Measurements from ENCODE around the gene USP24. TPM values are rescaled to one million over a fixed set of nuclear protein-coding genes. Genes with fewer than 3 reads are reported as not detected.

Gene USP24
- total RNA-seq, 4 donors from 2014 or later: 20.9 to 58.6 (median 40.5) TPM

- TF ChIP-seq POLR2A (IDR thresholded peaks at IDR 0.05): no peak
- no peak for TF ChIP-seq CTCF (IDR thresholded peaks at IDR 0.05)
- DNase-seq (ENCODE audit: low spot score in 2 of 2): no peak
- H3K4me3 ChIP-seq (ENCODE audit: low read depth, poor library complexity, severe bottlenecking): no peak overlapping the region
- intact Hi-C loops (cut with DNase I; ENCODE audit: low total_unique reads): no loop called here
- WGBS, 2 donors: 85 to 86% methylated on average over 1 of the region's 1 CpG
These were observed 73.8 kb downstream of the USP24 start for GRCh38 chr1:55141295-55141893.

- intact Hi-C loops (cut with DNase I; ENCODE audit: low total_unique reads): no loop called here
- peak in 1 of 3 donors; percentile 31 for TF ChIP-seq CTCF (IDR thresholded peaks at IDR 0.05)
- TF ChIP-seq POLR2A (IDR thresholded peaks at IDR 0.05): no peak
- 0% methylated on average over 3 of the region's 3 CpGs for WGBS, 2 donors
- no peak overlapping the region for H3K4me3 ChIP-seq (ENCODE audit: low read depth, poor library complexity, severe bottlenecking)
- peak; percentile 83 for DNase-seq (ENCODE audit: low spot score in 2 of 2)
These were observed 74.6 kb downstream of the USP24 start for GRCh38 chr1:55140546-55140983.

- no peak for DNase-seq (ENCODE audit: low spot score in 2 of 2)
- intact Hi-C loops (cut with DNase I; ENCODE audit: low total_unique reads): no loop called here
- WGBS, 2 donors: 74 to 91% methylated on average over 2 of the region's 2 CpGs
- TF ChIP-seq CTCF (IDR thresholded peaks at IDR 0.05): no peak
- TF ChIP-seq POLR2A (IDR thresholded peaks at IDR 0.05): no peak
- no peak overlapping the region for H3K4me3 ChIP-seq (ENCODE audit: low read depth, poor library complexity, severe bottlenecking)
These were observed 75.0 kb downstream of the USP24 start for GRCh38 chr1:55140137-55140536.

GRCh38 chr1:55138823-55139222 is 76.3 kb downstream of the USP24 start:
- 89 to 93% methylated on average over 2 of the region's 2 CpGs for WGBS, 2 donors

GRCh38 chr1:55134152-55134808 is 80.9 kb downstream of the USP24 start:
- WGBS, 2 donors: 89 to 93% methylated on average over 7 of the region's 7 CpGs
- intact Hi-C loops (cut with DNase I; ENCODE audit: low total_unique reads): no loop called here
- DNase-seq (ENCODE audit: low spot score in 2 of 2): no peak
- no peak overlapping the region for H3K4me3 ChIP-seq (ENCODE audit: low read depth, poor library complexity, severe bottlenecking)
- TF ChIP-seq POLR2A (IDR thresholded peaks at IDR 0.05) (no peak), CTCF (IDR thresholded peaks at IDR 0.05) (no peak)

More at GRCh38 chr1:55138823-55139222, 76.3 kb downstream of the USP24 start:
- intact Hi-C loops (cut with DNase I; ENCODE audit: low total_unique reads): loop anchor here (5.0 kb wide), 1 partner anchor 138 kb away; no protein-coding TSS in a partner anchor
- TF ChIP-seq POLR2A (IDR thresholded peaks at IDR 0.05) (no peak), CTCF (IDR thresholded peaks at IDR 0.05) (no peak)
- no peak for DNase-seq (ENCODE audit: low spot score in 2 of 2)
- H3K4me3 ChIP-seq (ENCODE audit: low read depth, poor library complexity, severe bottlenecking): no peak overlapping the region

Measured in lower leg skin (tissue), 4 donors.